Pancreas (tissue), 10 donors: Measurements from ENCODE around the gene PFKP. TPM values are rescaled to one million over a fixed set of nuclear protein-coding genes. Genes with fewer than 3 reads are reported as not detected.

Source experiments
- ATAC-seq, 4 donors: fragments of 200-7000 bp; cut with Tn5 transposase; one replicate each; pipeline versions ENCODE4 v1.8.0 to v1.9.1; 2020; ENCODE audit warnings: mild to moderate bottlenecking in 4 of 4, moderate library complexity in 4 of 4
- DNase-seq, 6 donors: peaks; one replicate each; pipeline ENCODE4 v3.0.0-alpha.2; 2020
- FAIRE-seq: peaks from 2 replicates; lab custom pipeline; 2012; peaks lifted over from hg19 to GRCh38; lab: Jason Lieb, UNC
- H3K27ac ChIP-seq, 4 donors: fragments of 200-600 bp; sonication (generic); 1 replicate in 3 of 4; 2 replicates in 1 of 4; pipeline versions ENCODE4 v1.5.0 to v1.8.0; 2020
- H3K27me3 ChIP-seq, 4 donors: fragments of 200-600 bp; one replicate each; pipeline ENCODE4 v1.8.0; 2021
- H3K36me3 ChIP-seq, 3 donors: fragments of 200-600 bp; sonication (generic) in 1 of 3; one replicate each; pipeline versions ENCODE4 v1.5.0 to v1.8.0; 2020 to 2021
- H3K4me1 ChIP-seq, 3 donors: fragments of 200-600 bp; one replicate each; pipeline ENCODE4 v1.8.0; 2021
- H3K4me3 ChIP-seq, 4 donors: fragments of 200-600 bp; sonication (generic) in 2 of 4; one replicate each; pipeline versions ENCODE4 v1.5.0 to v1.8.0; 2020 to 2021
- H3K9me3 ChIP-seq, 4 donors: fragments of 200-600 bp; one replicate each; pipeline ENCODE4 v1.8.0; 2021
- CTCF ChIP-seq, 4 donors: fragments of 200-600 bp; sonication (generic) in 3 of 4; IDR thresholded peaks; one replicate each; pipeline versions ENCODE4 v1.5.0 to v1.8.0; 2021; ENCODE audit warnings: antibody characterized with exemption in 4 of 4
- WGBS, 2 donors: extraction: QIAGEN DNeasy Blood & Tissue Kit; methylation state at CpG; one replicate each; pipeline ENCODE4 v1.1.7; 2013; 5-methylcytosine and 5-hydroxymethylcytosine counted together
- intact Hi-C, 3 donors: fragments of 100-400 bp; cut with DNase I; formaldehyde crosslinking; loops; one replicate each; pipeline versions ENCODE4 v1.11.1 to v1.14.2; 2022
- polyA plus RNA-seq, 2 donors: library from polyadenylated mRNA; stranded (reverse); fragments of 200-250 nt; gene quantifications; one replicate each; pipeline ENCODE4 v1.2.3, GENCODE V29; 2013
- total RNA-seq, 6 donors: library from RNA; stranded (reverse); fragmentation: NEBNext Ultra II Directional in 4 of 6; extraction: Animal tissue kit (Norgen Biotek cat#: 25700) in 4 of 6; gene quantifications; one replicate each; pipeline versions ENCODE4 v1.2.1 to v1.2.4, GENCODE V29; 2021 to 2023
- donor health status: healthy with polysubstance abuse.
- donor health status: DM: no; HTN: no; CAD: no; lungs with moderate emphysema.
- donor health status: DM: no; HTN: no; CAD: no.
- donor health status: control.
- donor health status: control.
- donor health status: Bipolar disorder and iron deficiency.
- donor health status: DM: yes; HTN: yes; CAD: no.
- donor health status: DM: no; HTN: no; CAD: no.
- donor health status: DM: no; HTN: no; CAD: no.
- donor health status: DM: yes; HTN: yes; CAD: no.

Gene PFKP
- total and polyA plus RNA-seq, 8 donors: 6.8 to 32.5 (median 14.1) TPM

GRCh38 chr10:3135006-3135405 lies 67.7 kb downstream of the PFKP start:
- intact Hi-C loops: no loop called here
- Histone ChIP-seq H3K9me3 (no peaks in the 10 kb centered on the region), H3K27ac (no peak overlapping the region), H3K27me3 (no peaks in the 10 kb centered on the region), H3K36me3 (peaks cover 0 to 34% (median 26%) of the 10 kb centered on the region in 3 donors), H3K4me1 (no peaks in the 10 kb centered on the region), H3K4me3 (no peak overlapping the region)
- no peak for DNase-seq
- 57 to 94% methylated on average over 3 of the region's 3 CpGs for WGBS, 2 donors
- no peak for TF ChIP-seq CTCF (IDR thresholded peaks at IDR 0.05)
- no peak for ATAC-seq
- no peak for FAIRE-seq

- DNase-seq (no peak), ATAC-seq (peak; percentile 43 to 73 (median 60)), FAIRE-seq (no peak)
- TF ChIP-seq CTCF (IDR thresholded peaks at IDR 0.05): no peak
- Histone ChIP-seq H3K36me3 (peaks cover 0 to 46% (median 26%) of the 10 kb centered on the region in 3 donors), H3K27me3 (no peaks in the 10 kb centered on the region), H3K9me3 (no peaks in the 10 kb centered on the region), H3K4me1 (no peaks in the 10 kb centered on the region), H3K4me3 (no peak overlapping the region), H3K27ac (no peak overlapping the region)
- 75 to 85% methylated on average over 14 of the region's 14 CpGs for whole genome bisulfite sequencing, 2 donors
- intact Hi-C loops: no loop called here
Measured at GRCh38 chr10:3136336-3136735, 69.0 kb downstream of the PFKP start.

DNA sequence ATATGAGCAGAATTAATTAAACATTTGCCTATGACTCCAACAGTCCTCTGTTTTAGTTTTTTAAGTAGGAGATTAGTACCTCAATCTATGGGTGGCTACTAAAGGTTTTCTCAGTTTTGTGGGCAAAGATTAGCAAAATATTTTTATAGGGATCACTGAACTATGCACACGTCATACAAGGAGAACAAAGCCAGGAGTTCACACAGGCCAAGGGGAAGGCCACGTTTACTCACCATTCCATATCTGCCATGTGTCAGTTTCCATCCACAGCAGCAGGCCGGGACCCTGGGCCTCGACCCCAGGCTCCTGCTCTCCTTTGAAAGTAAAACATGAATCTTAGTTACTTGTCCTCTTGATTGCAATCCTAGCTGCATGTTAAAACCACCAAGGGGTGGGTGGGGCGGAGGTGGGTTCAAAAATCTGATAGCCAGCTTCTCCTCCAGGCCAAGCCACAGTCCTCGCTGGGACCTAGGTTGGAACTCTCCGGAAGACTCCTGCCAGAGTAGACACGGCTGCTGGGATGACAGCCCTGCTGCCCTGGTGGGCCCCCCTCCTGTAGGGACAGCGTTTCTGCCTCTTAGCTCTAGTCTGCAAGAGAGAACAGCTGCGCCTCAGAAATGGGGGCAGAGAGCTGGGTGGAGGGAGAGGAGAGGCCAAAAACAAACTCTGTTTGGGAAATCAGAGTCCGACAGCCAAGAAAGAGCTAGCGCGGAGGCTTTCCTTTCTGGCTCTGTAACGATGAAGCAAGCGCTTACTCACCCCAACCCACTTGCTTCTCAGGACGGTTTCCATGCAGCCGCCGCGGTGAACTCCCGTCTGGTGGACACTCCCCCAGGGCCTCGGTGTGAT lies 69.6 kb downstream of the PFKP start:
- peak in 3 of 4 donors; percentile 34 to 66 (median 57) for ATAC-seq

DNA sequence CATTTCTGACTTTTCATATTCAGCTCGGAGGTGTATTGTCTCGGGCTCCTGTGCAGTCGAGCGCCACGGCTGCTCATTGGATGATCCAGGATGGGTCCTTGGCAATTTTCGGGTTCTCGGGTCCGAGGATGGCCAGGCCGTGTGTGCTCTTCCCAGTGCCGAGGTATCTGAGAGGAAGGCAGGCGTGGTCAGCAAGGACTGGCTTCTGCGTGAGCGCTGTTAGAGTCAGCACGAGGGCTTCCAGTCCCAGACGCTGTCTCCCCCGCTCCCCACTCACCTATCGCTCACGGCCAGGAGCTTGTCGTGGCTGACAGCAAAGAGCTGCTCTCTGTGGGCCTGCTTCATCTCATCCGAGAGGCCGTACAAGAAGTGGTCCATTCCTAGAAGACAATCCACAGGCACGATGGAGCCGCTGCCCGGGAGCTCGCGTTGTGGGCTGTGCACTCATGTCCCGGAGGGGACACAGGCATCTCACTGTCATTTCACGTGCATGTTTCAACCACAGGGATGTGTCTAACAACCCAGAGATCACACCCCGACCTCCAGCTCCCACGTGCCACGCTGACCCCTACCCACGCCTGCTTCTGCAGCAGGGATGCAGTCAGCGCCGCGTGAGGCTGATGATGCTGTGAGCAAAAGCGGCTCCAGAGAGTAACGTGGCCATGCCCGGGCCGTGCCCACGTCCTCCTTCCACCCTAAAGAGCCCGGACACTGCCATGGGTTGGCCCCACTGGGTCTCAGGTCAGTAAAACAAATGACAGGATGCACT lies 70.8 kb downstream of the PFKP start:
- DNase-seq (no peak), ATAC-seq (no peak), FAIRE-seq (no peak)
- Histone ChIP-seq H3K27ac (no peak overlapping the region), H3K27me3 (no peaks in the 10 kb centered on the region), H3K4me3 (no peak overlapping the region), H3K36me3 (peaks cover 3 to 59% (median 26%) of the 10 kb centered on the region in 3 donors), H3K9me3 (no peaks in the 10 kb centered on the region), H3K4me1 (no peaks in the 10 kb centered on the region)
- no peak for TF ChIP-seq CTCF (IDR thresholded peaks at IDR 0.05)
- WGBS, 2 donors: 93 to 94% methylated on average over 41 of the region's 41 CpGs
- intact Hi-C loops: no loop called here

More for the DNA sequence above, 69.6 kb downstream of the PFKP start:
- TF ChIP-seq CTCF (IDR thresholded peaks at IDR 0.05): no peak
- DNase-seq: no peak
- Histone ChIP-seq H3K27me3 (no peaks in the 10 kb centered on the region), H3K36me3 (peaks cover 0 to 51% (median 26%) of the 10 kb centered on the region in 3 donors), H3K9me3 (no peaks in the 10 kb centered on the region), H3K27ac (no peak overlapping the region), H3K4me1 (no peaks in the 10 kb centered on the region), H3K4me3 (no peak overlapping the region)
- WGBS, 2 donors: 85 to 87% methylated on average over 21 of the region's 21 CpGs
- intact Hi-C loops: no loop called here
- FAIRE-seq: no peak
